ENCODE measurements around the gene TFPT. TPM values are rescaled to one million over a fixed set of nuclear protein-coding genes. Genes with fewer than 3 reads are reported as not detected.

The TFPT gene
- total and polyA plus RNA-seq, 7 donors = 18.2 to 28.6 (median 22.4) TPM

- DNase-seq = no peak
These were observed 41.6 kb downstream of the TFPT start for GRCh38 chr19:54073829-54074228.

GRCh38 chr19:54069470-54069869 lies 46.0 kb downstream of the TFPT start:
- TF ChIP-seq CTCF (IDR thresholded peaks at IDR 0.05) (no peak), POLR2A (IDR thresholded peaks at IDR 0.05) (no peak), POLR2AphosphoS5 (IDR thresholded peaks at IDR 0.05) (no peak), EP300 (IDR thresholded peaks at IDR 0.05) (no peak)
- Histone ChIP-seq H3K27ac (no peak overlapping the region), H3K27me3 (no peaks in the 10 kb centered on the region), H3K36me3 (no peaks in the 10 kb centered on the region), H3K4me1 (no peaks in the 10 kb centered on the region), H3K4me3 (no peak overlapping the region), H3K9me3 (peaks cover 0 to 2% (median 0%) of the 10 kb centered on the region in 4 donors)
- DNase-seq = no peak
- intact Hi-C loops (cut with DNase I) = no loop called here
- WGBS, 2 donors = 67 to 71% methylated on average over 5 of the region's 5 CpGs

More at GRCh38 chr19:54073829-54074228, 41.6 kb downstream of the TFPT start:
- no peaks in the 10 kb centered on the region for H3K27me3 ChIP-seq
- H3K36me3 ChIP-seq = no peaks in the 10 kb centered on the region
- H3K9me3 ChIP-seq = peaks cover 0 to 2% (median 0%) of the 10 kb centered on the region in 4 donors
- H3K4me1 ChIP-seq = no peaks in the 10 kb centered on the region
- no peak for TF ChIP-seq POLR2AphosphoS5 (IDR thresholded peaks at IDR 0.05)
- no peak for TF ChIP-seq POLR2A (IDR thresholded peaks at IDR 0.05)
- TF ChIP-seq CTCF (IDR thresholded peaks at IDR 0.05) = no peak
- no peak for TF ChIP-seq EP300 (IDR thresholded peaks at IDR 0.05)
- WGBS, 2 donors = 85 to 89% methylated on average over 10 of the region's 10 CpGs
- intact Hi-C loops (cut with DNase I) = no loop called here
- H3K4me3 ChIP-seq = no peak overlapping the region
- no peak overlapping the region for H3K27ac ChIP-seq

GRCh38 chr19:54063350-54064116 lies 51.9 kb downstream of the TFPT start, which contains the start of gene VSTM1:
Gene VSTM1, minus strand, starts transcription at chr19:54063897. Its CDS starts 120 bp downstream, at chr19:54063777.
- intact Hi-C loops (cut with DNase I) = no loop called here
- 68 to 84% methylated on average over 34 of the region's 34 CpGs for WGBS, 2 donors
- H3K4me3 ChIP-seq = no peak within 1 kb of the TSS

GRCh38 chr19:54062643-54063042 lies 52.8 kb downstream of the TFPT start:
- intact Hi-C loops (cut with DNase I) = no loop called here
- no peak overlapping the region for H3K4me3 ChIP-seq
- H3K27ac ChIP-seq = no peak overlapping the region
- no peaks in the 10 kb centered on the region for H3K9me3 ChIP-seq
- peak; percentile 25 for DNase-seq
- H3K4me1 ChIP-seq = no peaks in the 10 kb centered on the region
- no peaks in the 10 kb centered on the region for H3K36me3 ChIP-seq
- TF ChIP-seq EP300 (IDR thresholded peaks at IDR 0.05) (no peak), POLR2A (IDR thresholded peaks at IDR 0.05) (no peak), POLR2AphosphoS5 (IDR thresholded peaks at IDR 0.05) (no peak), CTCF (IDR thresholded peaks at IDR 0.05) (no peak)
- no peaks in the 10 kb centered on the region for H3K27me3 ChIP-seq
- 57 to 71% methylated on average over 9 of the region's 9 CpGs for WGBS, 2 donors

More at GRCh38 chr19:54063350-54064116, 51.9 kb downstream of the TFPT start, which contains the start of gene VSTM1:
- Histone ChIP-seq H3K27me3 (no peaks in the 10 kb centered on the region), H3K36me3 (no peaks in the 10 kb centered on the region), H3K4me1 (no peaks in the 10 kb centered on the region), H3K9me3 (no peaks in the 10 kb centered on the region), H3K27ac (no peak within 1 kb of the TSS)
- DNase-seq = peak; percentile 44
- TF ChIP-seq POLR2AphosphoS5 (IDR thresholded peaks at IDR 0.05) = no peak
- no peak for TF ChIP-seq CTCF (IDR thresholded peaks at IDR 0.05)
- no peak for TF ChIP-seq POLR2A (IDR thresholded peaks at IDR 0.05)
- no peak for TF ChIP-seq EP300 (IDR thresholded peaks at IDR 0.05)

Other genes starting within 250 kb of the TFPT start
- gene MYADM, start 247.8 kb downstream of the TFPT start, total RNA-seq = 100 to 1,000 TPM in 1 of 4 donors, 10 to 100 TPM in 3; 65.5 to 189 (median 97.3) TPM
- gene MYADM, start 247.8 kb downstream of the TFPT start, polyA plus RNA-seq = 10 to 100 TPM in 1 of 3 donors, 1 to 10 TPM in 2; 7.9 to 44.1 (median 9.0) TPM
- not detected for gene PRKCG, start 233.5 kb downstream of the TFPT start, total RNA-seq
- gene PRKCG, start 233.5 kb downstream of the TFPT start, polyA plus RNA-seq = under 1 TPM in 2 of 3 donors, not detected in 1; under 0.01 to 0.34 TPM
- not detected for gene CACNG7, start 206.4 kb downstream of the TFPT start, total RNA-seq
- gene CACNG7, start 206.4 kb downstream of the TFPT start, polyA plus RNA-seq = under 1 TPM in 1 of 3 donors, not detected in 2; 0.20 TPM
- under 1 TPM in 1 of 4 donors, not detected in 3; under 0.01 TPM for gene CACNG8, start 152.7 kb downstream of the TFPT start, total RNA-seq
- gene CACNG8, start 152.7 kb downstream of the TFPT start, polyA plus RNA-seq = under 1 TPM in 1 of 3 donors, not detected in 2; 0.03 TPM
- gene CACNG6, start 124.0 kb downstream of the TFPT start, total RNA-seq = not detected
- not detected for gene CACNG6, start 124.0 kb downstream of the TFPT start, polyA plus RNA-seq
- gene VSTM1, start 51.8 kb downstream of the TFPT start, total RNA-seq = not detected
- not detected for gene VSTM1, start 51.8 kb downstream of the TFPT start, polyA plus RNA-seq
- gene TARM1, start 34.3 kb downstream of the TFPT start, total RNA-seq = not detected
- gene TARM1, start 34.3 kb downstream of the TFPT start, polyA plus RNA-seq = not detected
- 1 to 10 TPM in 2 of 4 donors, not detected in 2; 3.0 to 3.1 TPM for gene OSCAR, start 14.9 kb downstream of the TFPT start, total RNA-seq
- gene OSCAR, start 14.9 kb downstream of the TFPT start, polyA plus RNA-seq = 1 to 10 TPM in 1 of 3 donors, under 1 TPM in 1, not detected in 1; 0.93 to 4.2 TPM
- gene NDUFA3, start 12.8 kb downstream of the TFPT start, total RNA-seq = 10 to 100 TPM; 18.8 to 32.4 (median 20.2) TPM
- 100 to 1,000 TPM; 151 to 207 (median 184) TPM for gene NDUFA3, start 12.8 kb downstream of the TFPT start, polyA plus RNA-seq
- 10 to 100 TPM; 48.7 to 53.5 (median 51.5) TPM for gene PRPF31, start 97 bp upstream of the TFPT start, total RNA-seq
- 10 to 100 TPM; 25.0 to 60.9 (median 36.6) TPM for gene PRPF31, start 97 bp upstream of the TFPT start, polyA plus RNA-seq
- gene CNOT3, start 22.1 kb upstream of the TFPT start, total RNA-seq = 10 to 100 TPM; 11.8 to 31.5 (median 21.2) TPM
- gene CNOT3, start 22.1 kb upstream of the TFPT start, polyA plus RNA-seq = 10 to 100 TPM; 15.5 to 32.9 (median 19.8) TPM
- gene LENG1, start 44.1 kb upstream of the TFPT start, total RNA-seq = 1 to 10 TPM; 7.8 to 10.0 (median 8.7) TPM
- 10 to 100 TPM in 1 of 3 donors, 1 to 10 TPM in 2; 8.4 to 11.5 (median 8.6) TPM for gene LENG1, start 44.1 kb upstream of the TFPT start, polyA plus RNA-seq
- 1 to 10 TPM in 1 of 4 donors, under 1 TPM in 1, not detected in 2; 0.66 to 1.4 TPM for gene TMC4, start 57.5 kb upstream of the TFPT start, total RNA-seq
- gene TMC4, start 57.5 kb upstream of the TFPT start, polyA plus RNA-seq = 10 to 100 TPM; 13.9 to 55.4 (median 25.2) TPM
- gene MBOAT7, start 73.9 kb upstream of the TFPT start, total RNA-seq = 10 to 100 TPM; 20.1 to 49.7 (median 31.0) TPM
- gene MBOAT7, start 73.9 kb upstream of the TFPT start, polyA plus RNA-seq = 10 to 100 TPM; 15.0 to 79.7 (median 16.0) TPM
- gene TSEN34, start 75.7 kb upstream of the TFPT start, total RNA-seq = 10 to 100 TPM; 41.5 to 80.9 (median 53.2) TPM
- gene TSEN34, start 75.7 kb upstream of the TFPT start, polyA plus RNA-seq = 10 to 100 TPM; 47.3 to 61.9 (median 52.5) TPM
- 1,000 to 10,000 TPM; 2,139 to 2,970 (median 2,693) TPM for gene RPS9, start 85.2 kb upstream of the TFPT start, total RNA-seq
- gene RPS9, start 85.2 kb upstream of the TFPT start, polyA plus RNA-seq = 1,000 to 10,000 TPM; 3,254 to 5,599 (median 3,699) TPM
- gene LILRB3, start 107.3 kb upstream of the TFPT start, total RNA-seq = 10 to 100 TPM; 12.5 to 19.3 (median 16.8) TPM
- gene LILRB3, start 107.3 kb upstream of the TFPT start, polyA plus RNA-seq = 1 to 10 TPM; 4.2 to 7.2 (median 4.9) TPM
- 1 to 10 TPM; 1.8 to 3.2 (median 2.3) TPM for gene LILRA6, start 127.1 kb upstream of the TFPT start, total RNA-seq
- gene LILRA6, start 127.1 kb upstream of the TFPT start, polyA plus RNA-seq = 1 to 10 TPM; 1.2 to 2.3 (median 1.5) TPM
- 10 to 100 TPM in 3 of 4 donors, 1 to 10 TPM in 1; 8.4 to 23.5 (median 11.7) TPM for gene LILRB5, start 141.6 kb upstream of the TFPT start, total RNA-seq
- gene LILRB5, start 141.6 kb upstream of the TFPT start, polyA plus RNA-seq = 10 to 100 TPM in 1 of 3 donors, 1 to 10 TPM in 2; 2.2 to 27.0 (median 4.2) TPM
- 1 to 10 TPM; 2.5 to 5.0 (median 3.5) TPM for gene LILRB2, start 165.5 kb upstream of the TFPT start, total RNA-seq
- 1 to 10 TPM; 2.4 to 5.9 (median 5.5) TPM for gene LILRB2, start 165.5 kb upstream of the TFPT start, polyA plus RNA-seq
- 1 to 10 TPM in 3 of 4 donors, not detected in 1; 2.0 to 6.7 (median 2.5) TPM for gene LILRA5, start 197.5 kb upstream of the TFPT start, total RNA-seq
- 10 to 100 TPM in 1 of 3 donors, 1 to 10 TPM in 2; 5.1 to 14.6 (median 6.0) TPM for gene LILRA5, start 197.5 kb upstream of the TFPT start, polyA plus RNA-seq
- gene LILRA4, start 223.5 kb upstream of the TFPT start, total RNA-seq = under 1 TPM in 1 of 4 donors, not detected in 3; 0.36 TPM
- 1 to 10 TPM in 2 of 3 donors, under 1 TPM in 1; 0.92 to 3.9 (median 3.0) TPM for gene LILRA4, start 223.5 kb upstream of the TFPT start, polyA plus RNA-seq
- 10 to 100 TPM in 3 of 4 donors, 1 to 10 TPM in 1; 4.4 to 18.9 (median 14.4) TPM for gene LAIR1, start 249.3 kb upstream of the TFPT start, total RNA-seq
- 10 to 100 TPM in 2 of 3 donors, 1 to 10 TPM in 1; 6.6 to 34.6 (median 13.4) TPM for gene LAIR1, start 249.3 kb upstream of the TFPT start, polyA plus RNA-seq

All from sigmoid colon (tissue), 7 donors.